Measurements from ENCODE around the gene PRKCZ. TPM values are rescaled to one million over a fixed set of nuclear protein-coding genes. Genes with fewer than 3 reads are reported as not detected.
A peak's percentile ranks its signal among the peaks of the same experiment; 100 is the strongest.

The PRKCZ gene
- total RNA-seq, 1 experiment from 2014 or later = 1.9 TPM

DNA sequence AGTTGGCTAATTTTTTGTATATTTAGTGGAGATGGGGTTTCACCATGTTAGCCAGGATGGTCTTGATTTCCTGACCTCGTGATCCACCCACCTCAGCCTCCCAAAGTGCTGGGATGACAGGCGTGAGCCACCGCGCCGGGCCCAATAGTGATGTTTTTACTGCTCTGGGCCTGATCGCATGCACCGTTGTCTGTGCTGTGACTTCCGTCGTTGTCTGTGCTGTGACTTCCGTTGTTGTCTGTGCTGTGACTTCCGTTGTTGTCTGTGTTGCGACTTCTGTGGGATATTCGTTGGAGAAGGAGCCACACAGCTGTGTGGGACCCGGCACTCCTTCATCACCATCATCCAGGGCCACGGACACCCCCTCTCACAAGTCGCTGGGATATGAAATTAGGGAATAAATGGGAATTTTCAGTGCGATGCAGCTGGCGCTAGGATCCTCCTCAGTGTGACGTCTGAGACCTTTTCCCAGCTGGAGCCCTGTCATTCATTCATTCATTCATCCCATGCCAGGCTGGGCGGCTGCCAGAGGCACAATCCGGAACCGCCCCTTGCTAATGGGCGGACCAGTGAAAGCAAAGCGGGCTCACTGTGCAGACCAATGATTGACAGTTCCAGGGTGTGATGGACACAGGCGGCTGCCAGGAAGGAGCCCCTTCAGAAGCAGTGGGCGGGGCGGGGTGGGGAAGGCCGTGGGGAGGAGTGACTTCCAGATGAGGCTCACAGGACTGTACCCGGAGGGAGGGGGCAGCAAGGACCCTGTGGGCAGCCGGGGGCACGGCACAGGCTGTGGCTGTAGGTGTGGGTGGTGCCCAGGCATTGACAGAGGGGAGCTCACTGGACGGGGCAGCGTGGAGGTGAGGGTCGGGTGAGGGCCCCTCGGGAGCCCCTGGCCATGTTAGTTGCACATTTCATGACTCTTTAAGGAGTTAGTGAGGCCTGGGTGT, 48.9 kb downstream of the PRKCZ start:
- CTCF ChIA-PET = no interaction called here
- DNase-seq (ENCODE audit: low spot score) = peak; percentile 34
- BruUV-seq (replicated peaks) = no TSS peak
- Histone ChIP-seq H3K36me3 (ENCODE audit: insufficient read depth, low read length, poor library complexity, severe bottlenecking) (no peaks in the 10 kb centered on the region), H3K27ac (ENCODE audit: low read depth, low read length, poor library complexity, severe bottlenecking) (no peak overlapping the region), H3K4me1 (ENCODE audit: insufficient read depth, low read length, poor library complexity, severe bottlenecking) (no peaks in the 10 kb centered on the region), H3K9me3 (ENCODE audit: low read depth, low read length, poor library complexity, severe bottlenecking) (no peaks in the 10 kb centered on the region), H3K27me3 (replicated peaks; ENCODE audit: insufficient read depth, low read depth, low read length, poor library complexity) (no peaks in the 10 kb centered on the region), H3K4me3 (ENCODE audit: low read depth, low read length, poor library complexity, severe bottlenecking) (no peak overlapping the region)
- intact Hi-C loops (cut with micrococcal nuclease; ENCODE audit: unreplicated experiment) = no loop called here
- POLR2A ChIA-PET (ENCODE audit: low non-redundant PET) = no interaction called here
- TF ChIP-seq EZH2 (IDR thresholded peaks at IDR 0.05; ENCODE audit: borderline replicate concordance, low read depth, low read length, poor library complexity, severe bottlenecking) = no peak
- TF ChIP-seq CTCF (conservative IDR thresholded peaks at IDR 0.05; ENCODE audit: low read depth, low read length) = no peak

DNA sequence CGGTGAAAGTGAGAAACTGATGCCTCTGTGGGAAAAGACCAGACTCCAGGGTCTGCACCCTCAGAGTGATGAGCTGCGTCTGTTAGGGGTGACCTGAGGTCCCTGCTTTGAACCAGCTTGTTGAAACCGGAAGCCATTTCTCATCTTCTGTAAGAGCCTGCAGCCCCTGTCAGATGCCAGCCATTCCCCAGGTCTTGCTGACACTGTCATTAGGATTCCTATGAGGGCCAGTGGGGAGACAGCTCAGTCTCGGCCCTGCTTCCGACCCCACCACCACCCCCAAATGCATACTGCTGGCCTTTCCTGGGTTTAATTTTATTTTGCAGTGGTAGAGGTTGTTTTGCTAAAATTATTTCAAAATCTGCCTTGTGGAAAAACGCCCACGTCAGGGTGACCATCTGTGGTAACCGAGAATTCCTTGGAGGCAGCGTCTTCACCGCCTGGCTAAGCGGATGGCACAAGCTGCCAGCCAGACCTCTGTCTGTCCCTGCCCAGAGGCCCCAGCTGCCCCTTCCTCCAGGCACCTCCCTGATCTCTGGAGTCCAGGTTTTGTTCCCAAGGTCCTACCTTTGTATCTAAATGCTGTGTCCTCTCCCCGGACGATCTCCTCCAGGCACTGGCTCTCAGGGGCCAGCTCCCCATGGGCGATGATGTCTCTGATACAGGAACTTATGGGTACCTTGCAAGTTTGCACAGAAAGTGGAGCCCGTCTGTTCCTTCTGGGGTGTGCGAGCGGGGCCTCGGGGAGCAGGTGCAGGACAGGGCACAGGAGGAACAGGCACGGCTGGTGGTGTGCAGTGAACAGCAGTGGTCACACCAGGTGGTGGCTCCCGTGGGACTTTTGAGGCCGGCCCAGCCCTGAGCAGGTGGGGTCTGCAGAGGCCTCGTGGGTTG, 49.9 kb downstream of the PRKCZ start:
- no peaks in the 10 kb centered on the region for H3K27me3 ChIP-seq (replicated peaks; ENCODE audit: insufficient read depth, low read depth, low read length, poor library complexity)
- no peaks in the 10 kb centered on the region for H3K36me3 ChIP-seq (ENCODE audit: insufficient read depth, low read length, poor library complexity, severe bottlenecking)
- H3K4me3 ChIP-seq (ENCODE audit: low read depth, low read length, poor library complexity, severe bottlenecking) = no peak overlapping the region
- intact Hi-C loops (cut with micrococcal nuclease; ENCODE audit: unreplicated experiment) = no loop called here
- TF ChIP-seq CTCF (conservative IDR thresholded peaks at IDR 0.05; ENCODE audit: low read depth, low read length) (no peak), EZH2 (IDR thresholded peaks at IDR 0.05; ENCODE audit: borderline replicate concordance, low read depth, low read length, poor library complexity, severe bottlenecking) (no peak)
- CTCF ChIA-PET = no interaction called here
- POLR2A ChIA-PET (ENCODE audit: low non-redundant PET) = no interaction called here
- H3K9me3 ChIP-seq (ENCODE audit: low read depth, low read length, poor library complexity, severe bottlenecking) = no peaks in the 10 kb centered on the region
- no TSS peak for BruUV-seq (replicated peaks)
- H3K4me1 ChIP-seq (ENCODE audit: insufficient read depth, low read length, poor library complexity, severe bottlenecking) = no peaks in the 10 kb centered on the region
- no peak overlapping the region for H3K27ac ChIP-seq (ENCODE audit: low read depth, low read length, poor library complexity, severe bottlenecking)
- DNase-seq (ENCODE audit: low spot score) = no peak

DNA sequence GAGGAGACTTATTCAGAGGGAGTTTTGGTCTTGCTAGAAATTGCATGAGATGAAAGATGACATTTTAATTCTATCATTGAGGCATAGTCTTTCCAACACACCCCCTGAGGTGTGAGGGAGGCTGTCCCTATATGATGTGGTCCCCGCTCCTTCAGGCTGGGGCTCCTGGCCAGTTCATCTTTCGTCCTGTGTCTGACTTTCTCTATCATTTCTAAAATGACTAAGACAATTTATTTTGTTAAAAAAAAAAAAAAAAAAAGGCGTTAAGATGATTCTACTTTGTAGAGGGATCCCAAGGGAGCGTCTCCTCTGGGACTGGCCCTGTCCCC, 50.5 kb downstream of the PRKCZ start:
- TF ChIP-seq CTCF (conservative IDR thresholded peaks at IDR 0.05; ENCODE audit: low read depth, low read length) (no peak), EZH2 (IDR thresholded peaks at IDR 0.05; ENCODE audit: borderline replicate concordance, low read depth, low read length, poor library complexity, severe bottlenecking) (no peak)
- no peaks in the 10 kb centered on the region for H3K4me1 ChIP-seq (ENCODE audit: insufficient read depth, low read length, poor library complexity, severe bottlenecking)
- no peaks in the 10 kb centered on the region for H3K36me3 ChIP-seq (ENCODE audit: insufficient read depth, low read length, poor library complexity, severe bottlenecking)
- H3K9me3 ChIP-seq (ENCODE audit: low read depth, low read length, poor library complexity, severe bottlenecking) = no peaks in the 10 kb centered on the region
- no peak overlapping the region for H3K4me3 ChIP-seq (ENCODE audit: low read depth, low read length, poor library complexity, severe bottlenecking)
- ChIA-PET CTCF (no interaction called here), POLR2A (ENCODE audit: low non-redundant PET) (no interaction called here)
- DNase-seq (ENCODE audit: low spot score) = no peak
- no peak overlapping the region for H3K27ac ChIP-seq (ENCODE audit: low read depth, low read length, poor library complexity, severe bottlenecking)
- intact Hi-C loops (cut with micrococcal nuclease; ENCODE audit: unreplicated experiment) = no loop called here
- H3K27me3 ChIP-seq (replicated peaks; ENCODE audit: insufficient read depth, low read depth, low read length, poor library complexity) = no peaks in the 10 kb centered on the region
- BruUV-seq (replicated peaks) = no TSS peak
